OCI-LY1 (cell line): ENCODE results near the gene PLBD2.
A peak's percentile ranks its signal among the peaks of the same experiment; 100 is the strongest.

ENCODE experiments used
- EZH2 ChIP-seq: fragments of 200-600 bp; sonication (generic), shearing (Covaris generic); IDR thresholded peaks from 2 replicates; pipeline ENCODE4 v1.8.0; 2017; ENCODE audit warnings: borderline replicate concordance, mixed run types, mild to moderate bottlenecking, antibody characterized with exemption, low read length, moderate library complexity, mixed read lengths
- TF ChIP-seq, protein P1 (sequence below): fragments of 200-600 bp; sonication (generic), shearing (Covaris generic); IDR thresholded peaks from 2 replicates; pipeline ENCODE4 v1.5.1; 2017; ENCODE audit warnings: mild to moderate bottlenecking, antibody characterized with exemption, low read length, moderate library complexity, mixed read lengths

DNA sequence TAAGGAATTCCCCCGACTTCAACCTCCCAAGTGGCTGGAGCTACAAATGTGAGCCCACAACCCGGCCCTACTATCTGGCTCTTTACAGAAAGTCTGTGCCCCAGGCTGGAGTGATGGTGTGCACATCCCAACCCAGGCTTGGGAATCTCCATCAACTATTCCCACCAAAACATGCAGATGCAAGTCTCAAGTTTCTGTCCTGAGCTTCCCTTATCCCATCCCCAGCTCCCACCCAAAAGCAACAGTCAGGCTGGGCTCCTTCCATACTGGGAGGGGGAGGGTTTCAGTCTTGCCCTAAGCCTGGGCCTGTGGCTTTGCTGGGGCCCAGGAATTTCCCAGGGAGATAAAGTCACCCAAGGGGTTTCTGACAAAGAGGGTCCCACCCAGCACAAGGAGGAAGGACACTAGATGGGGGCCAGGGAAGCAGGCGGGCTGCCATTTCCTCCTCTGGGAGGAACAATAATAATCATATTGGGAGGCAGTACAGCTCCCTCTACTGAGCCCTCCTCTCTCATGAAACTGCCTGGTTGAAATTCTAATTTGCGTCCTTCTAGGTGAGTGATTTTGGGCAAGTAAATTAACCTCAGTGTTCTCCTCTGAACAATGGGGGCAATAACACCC, 31.5 kb upstream of the PLBD2 start:
- TF ChIP-seq, protein P1, sequence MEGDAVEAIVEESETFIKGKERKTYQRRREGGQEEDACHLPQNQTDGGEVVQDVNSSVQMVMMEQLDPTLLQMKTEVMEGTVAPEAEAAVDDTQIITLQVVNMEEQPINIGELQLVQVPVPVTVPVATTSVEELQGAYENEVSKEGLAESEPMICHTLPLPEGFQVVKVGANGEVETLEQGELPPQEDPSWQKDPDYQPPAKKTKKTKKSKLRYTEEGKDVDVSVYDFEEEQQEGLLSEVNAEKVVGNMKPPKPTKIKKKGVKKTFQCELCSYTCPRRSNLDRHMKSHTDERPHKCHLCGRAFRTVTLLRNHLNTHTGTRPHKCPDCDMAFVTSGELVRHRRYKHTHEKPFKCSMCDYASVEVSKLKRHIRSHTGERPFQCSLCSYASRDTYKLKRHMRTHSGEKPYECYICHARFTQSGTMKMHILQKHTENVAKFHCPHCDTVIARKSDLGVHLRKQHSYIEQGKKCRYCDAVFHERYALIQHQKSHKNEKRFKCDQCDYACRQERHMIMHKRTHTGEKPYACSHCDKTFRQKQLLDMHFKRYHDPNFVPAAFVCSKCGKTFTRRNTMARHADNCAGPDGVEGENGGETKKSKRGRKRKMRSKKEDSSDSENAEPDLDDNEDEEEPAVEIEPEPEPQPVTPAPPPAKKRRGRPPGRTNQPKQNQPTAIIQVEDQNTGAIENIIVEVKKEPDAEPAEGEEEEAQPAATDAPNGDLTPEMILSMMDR = peak; percentile 29; the same call in 1 of the 2 replicates
- TF ChIP-seq EZH2 = no peak
